Measurements from ENCODE around the gene SMIM13. TPM values are rescaled to one million over a fixed set of nuclear protein-coding genes. Genes with fewer than 3 reads are reported as not detected.
A peak's percentile ranks its signal among the peaks of the same experiment; 100 is the strongest.
"Not testable (repeated sequence)": the region's sequence is repeated elsewhere in the genome, so short reads cannot be mapped to it uniquely, and the experiment has no call there.

SMIM13 gene
- total RNA-seq, 1 donor from 2014 or later: 24.2 TPM

DNA sequence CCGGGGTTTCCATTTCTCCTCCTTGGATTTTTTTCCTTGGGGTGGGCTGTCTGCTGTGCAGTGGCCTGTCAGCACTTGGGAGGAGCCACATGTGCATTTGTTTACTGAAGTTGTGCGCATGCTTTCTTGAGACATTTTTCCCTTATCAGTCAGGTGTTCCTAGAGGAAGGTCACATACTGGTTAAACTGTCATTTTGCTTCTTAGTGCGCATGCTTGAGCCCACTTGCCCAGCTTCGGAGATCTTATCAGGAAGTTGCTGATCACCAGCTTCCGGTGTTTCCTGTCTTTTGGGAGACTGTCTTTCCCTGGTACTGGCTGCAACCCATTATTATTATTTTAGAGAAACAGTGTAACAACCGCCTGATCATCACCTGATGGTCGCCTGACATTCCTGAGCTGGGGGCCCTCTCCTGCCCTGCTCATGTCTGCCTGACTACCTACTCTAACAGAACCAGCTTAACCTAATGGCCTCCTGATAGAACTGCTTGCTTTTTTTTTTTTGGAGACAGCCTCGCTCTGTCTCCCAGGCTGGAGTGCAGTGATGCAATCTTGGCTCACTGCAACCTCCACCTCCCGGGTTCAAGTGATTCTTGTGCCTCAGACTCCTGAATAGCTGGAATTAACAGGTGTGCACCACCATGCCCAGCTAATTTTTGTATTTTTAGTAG, 18.3 kb downstream of the SMIM13 start:
- peaks cover 11% of the 10 kb centered on the region for H3K4me1 Mint-ChIP-seq (ENCODE audit: low read depth, unreplicated experiment)
- DNase-seq (ENCODE audit: low read depth) (no peak), FAIRE-seq (no peak)
- no peak overlapping the region for H3K4me2 ChIP-seq (ENCODE audit: low read length)
- H3K9me3 Mint-ChIP-seq (ENCODE audit: unreplicated experiment): no peaks in the 10 kb centered on the region
- no peak overlapping the region for H3K4me3 Mint-ChIP-seq (ENCODE audit: unreplicated experiment)
- no peak for TF ChIP-seq EZH2 (IDR thresholded peaks at IDR 0.05; ENCODE audit: insufficient read depth, low read length)
- no peak for TF ChIP-seq CTCF (IDR thresholded peaks at IDR 0.05; ENCODE audit: insufficient read depth, low read depth, low read length)
- H4K20me1 ChIP-seq (ENCODE audit: insufficient read depth, low read length): peaks cover 75% of the 10 kb centered on the region
- no peak overlapping the region for H3K27ac ChIP-seq (ENCODE audit: low read depth, low read length)
- H3K4me1 ChIP-seq (ENCODE audit: insufficient read depth, low read length): no peaks in the 10 kb centered on the region
- H3K9ac ChIP-seq (ENCODE audit: low read length): no peak overlapping the region
- H3K36me3 ChIP-seq (ENCODE audit: insufficient read depth, low read length): no peaks in the 10 kb centered on the region
- no peak overlapping the region for H3K4me3 ChIP-seq (ENCODE audit: insufficient read depth, low read depth, low read length)
- peaks cover 85% of the 10 kb centered on the region for H3K79me2 ChIP-seq (ENCODE audit: insufficient read depth, low read length)
- H3K9me3 ChIP-seq (ENCODE audit: insufficient read depth, low read depth, low read length): no peaks in the 10 kb centered on the region
- H3K27me3 Mint-ChIP-seq (ENCODE audit: low read depth, unreplicated experiment): no peaks in the 10 kb centered on the region
- H3K27me3 ChIP-seq (ENCODE audit: insufficient read depth, low read length): no peaks in the 10 kb centered on the region
- H2AFZ ChIP-seq (ENCODE audit: low read depth, low read length): no peak overlapping the region
- H3K27ac Mint-ChIP-seq (ENCODE audit: unreplicated experiment): no peak overlapping the region
- peaks cover 4% of the 10 kb centered on the region for H3K36me3 Mint-ChIP-seq (ENCODE audit: low read depth, unreplicated experiment)

GRCh38 chr6:11113038-11113437, 19.4 kb downstream of the SMIM13 start:
- TF ChIP-seq CTCF (IDR thresholded peaks at IDR 0.05; ENCODE audit: insufficient read depth, low read depth, low read length): no peak
- TF ChIP-seq EZH2 (IDR thresholded peaks at IDR 0.05; ENCODE audit: insufficient read depth, low read length): no peak
- Histone ChIP-seq H2AFZ (ENCODE audit: low read depth, low read length) (no peak overlapping the region), H3K9ac (ENCODE audit: low read length) (no peak overlapping the region), H3K4me2 (ENCODE audit: low read length) (no peak overlapping the region), H3K79me2 (ENCODE audit: insufficient read depth, low read length) (peaks cover 83% of the 10 kb centered on the region), H3K27me3 (ENCODE audit: insufficient read depth, low read length) (no peaks in the 10 kb centered on the region), H3K9me3 (ENCODE audit: insufficient read depth, low read depth, low read length) (no peaks in the 10 kb centered on the region), H3K36me3 (ENCODE audit: insufficient read depth, low read length) (no peaks in the 10 kb centered on the region), H4K20me1 (ENCODE audit: insufficient read depth, low read length) (peaks cover 71% of the 10 kb centered on the region), H3K4me3 (ENCODE audit: insufficient read depth, low read depth, low read length) (no peak overlapping the region), H3K27ac (ENCODE audit: low read depth, low read length) (no peak overlapping the region), H3K4me1 (ENCODE audit: insufficient read depth, low read length) (no peaks in the 10 kb centered on the region)
- DNase-seq (ENCODE audit: low read depth) (no peak), FAIRE-seq (no peak)
- Mint-ChIP-seq H3K4me3 (ENCODE audit: unreplicated experiment) (no peak overlapping the region), H3K4me1 (ENCODE audit: low read depth, unreplicated experiment) (peaks cover 11% of the 10 kb centered on the region), H3K36me3 (ENCODE audit: low read depth, unreplicated experiment) (peaks cover 3% of the 10 kb centered on the region), H3K9me3 (ENCODE audit: unreplicated experiment) (no peaks in the 10 kb centered on the region), H3K27ac (ENCODE audit: unreplicated experiment) (no peak overlapping the region), H3K27me3 (ENCODE audit: low read depth, unreplicated experiment) (no peaks in the 10 kb centered on the region)

DNA sequence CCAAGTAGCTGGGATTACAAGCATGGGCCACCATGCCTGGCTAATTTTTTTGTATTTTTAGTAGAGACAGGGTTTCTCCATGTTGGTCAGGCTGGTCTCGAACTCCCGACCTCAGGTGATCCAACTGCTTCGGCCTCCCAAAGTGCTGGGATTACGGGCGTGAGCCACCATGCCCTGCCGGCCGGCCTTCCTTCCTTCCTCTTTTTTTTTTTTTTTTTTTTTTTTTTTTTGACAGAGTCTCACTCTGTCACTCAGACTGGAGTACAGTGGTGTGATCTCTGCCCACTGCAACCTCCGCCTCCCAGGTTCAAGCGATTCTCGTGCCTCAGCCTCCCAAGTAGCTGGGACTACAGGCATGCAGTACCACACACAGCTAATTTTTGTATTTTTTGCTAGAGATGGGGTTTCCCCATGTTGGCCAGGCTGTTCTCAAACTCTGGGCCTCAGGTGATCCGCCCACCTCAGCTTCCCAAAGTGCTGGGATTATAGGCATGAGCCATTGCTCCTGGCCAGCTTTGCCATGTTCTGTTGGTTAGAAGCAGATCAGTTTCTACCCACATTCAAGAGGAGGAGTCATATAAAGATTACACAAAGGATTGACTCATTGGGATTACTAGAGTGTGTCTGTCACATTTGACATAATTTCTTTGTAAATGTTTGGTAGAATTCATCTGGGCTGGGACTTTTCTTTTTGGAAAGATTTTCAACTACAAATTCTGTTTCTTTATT, 22.3 kb downstream of the SMIM13 start:
- FAIRE-seq; H3K4me2 ChIP-seq (ENCODE audit: low read length); H3K9me3 Mint-ChIP-seq (ENCODE audit: unreplicated experiment); H3K4me1 ChIP-seq (ENCODE audit: insufficient read depth, low read length); H3K27ac Mint-ChIP-seq (ENCODE audit: unreplicated experiment); H3K27ac ChIP-seq (ENCODE audit: low read depth, low read length); H3K36me3 ChIP-seq (ENCODE audit: insufficient read depth, low read length); H3K9ac ChIP-seq (ENCODE audit: low read length); H2AFZ ChIP-seq (ENCODE audit: low read depth, low read length); H3K4me3 ChIP-seq (ENCODE audit: insufficient read depth, low read depth, low read length); H3K9me3 ChIP-seq (ENCODE audit: insufficient read depth, low read depth, low read length); H3K27me3 Mint-ChIP-seq (ENCODE audit: low read depth, unreplicated experiment); H3K36me3 Mint-ChIP-seq (ENCODE audit: low read depth, unreplicated experiment); H3K4me3 Mint-ChIP-seq (ENCODE audit: unreplicated experiment); H3K27me3 ChIP-seq (ENCODE audit: insufficient read depth, low read length): not testable (repeated sequence)
- peaks cover 64% of the 10 kb centered on the region for H4K20me1 ChIP-seq (ENCODE audit: insufficient read depth, low read length)
- H3K4me1 Mint-ChIP-seq (ENCODE audit: low read depth, unreplicated experiment): peaks cover 14% of the 10 kb centered on the region
- peak; percentile 37 for DNase-seq (ENCODE audit: low read depth)
- peaks cover 82% of the 10 kb centered on the region for H3K79me2 ChIP-seq (ENCODE audit: insufficient read depth, low read length)
